GM21360 (cell line): ENCODE results near the gene SYMPK.

Experiments
- ATAC-seq: cut with Tn5 transposase; IDR thresholded peaks from one replicate; pipeline ENCODE4 v1.9.1; 2021; ENCODE audit warnings: mild to moderate bottlenecking, moderate library complexity; ENCODE audit not compliant: unreplicated experiment

SYMPK gene

DNA sequence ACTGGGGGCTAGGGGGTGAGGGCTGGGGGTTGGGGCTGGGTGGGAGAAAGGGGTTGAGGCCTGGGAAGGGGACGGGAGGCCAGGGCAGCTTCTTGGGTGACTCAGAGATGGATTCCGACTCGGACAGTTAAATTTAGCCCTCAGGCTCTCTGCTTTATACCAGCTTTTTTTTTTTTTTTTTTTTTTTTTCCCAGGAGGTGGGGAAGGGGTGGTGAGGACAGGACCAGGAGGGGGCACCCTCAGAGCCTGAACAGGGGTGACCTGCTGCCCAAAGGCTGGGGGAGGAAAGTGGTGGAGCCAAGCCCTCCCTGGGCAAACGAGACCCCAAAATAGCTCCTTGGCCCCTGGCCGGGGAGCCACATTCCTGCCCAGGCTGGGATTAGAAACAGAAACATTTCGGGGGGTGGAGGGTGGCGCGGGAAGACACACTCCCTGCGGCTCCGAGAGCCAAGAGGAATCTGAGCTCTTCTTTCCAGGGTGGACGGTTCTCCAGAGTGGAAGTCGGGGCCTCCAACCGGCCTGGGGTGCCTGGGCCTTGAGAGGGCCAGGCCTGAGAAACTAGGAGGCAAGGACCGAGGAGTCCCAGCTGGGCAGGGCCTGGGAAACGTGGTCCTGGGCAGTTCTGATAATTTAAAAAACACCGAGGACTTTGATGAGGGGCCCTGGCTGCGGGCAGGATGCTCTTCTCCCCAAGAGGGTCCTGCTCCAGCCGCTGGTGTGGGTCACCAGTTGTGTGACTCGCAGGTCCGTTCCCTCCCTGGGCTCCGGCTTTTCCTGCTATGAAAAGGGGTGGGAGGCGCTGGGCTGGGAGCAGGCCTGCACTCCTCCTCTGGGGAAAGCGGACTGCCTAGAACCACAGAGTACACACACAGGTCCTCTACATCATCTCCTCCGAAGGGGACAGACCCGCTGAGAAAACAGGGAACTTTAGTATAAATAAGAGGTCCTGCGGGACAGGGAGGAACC, 79.8 kb downstream of the SYMPK start:
- ATAC-seq, result no peak

DNA sequence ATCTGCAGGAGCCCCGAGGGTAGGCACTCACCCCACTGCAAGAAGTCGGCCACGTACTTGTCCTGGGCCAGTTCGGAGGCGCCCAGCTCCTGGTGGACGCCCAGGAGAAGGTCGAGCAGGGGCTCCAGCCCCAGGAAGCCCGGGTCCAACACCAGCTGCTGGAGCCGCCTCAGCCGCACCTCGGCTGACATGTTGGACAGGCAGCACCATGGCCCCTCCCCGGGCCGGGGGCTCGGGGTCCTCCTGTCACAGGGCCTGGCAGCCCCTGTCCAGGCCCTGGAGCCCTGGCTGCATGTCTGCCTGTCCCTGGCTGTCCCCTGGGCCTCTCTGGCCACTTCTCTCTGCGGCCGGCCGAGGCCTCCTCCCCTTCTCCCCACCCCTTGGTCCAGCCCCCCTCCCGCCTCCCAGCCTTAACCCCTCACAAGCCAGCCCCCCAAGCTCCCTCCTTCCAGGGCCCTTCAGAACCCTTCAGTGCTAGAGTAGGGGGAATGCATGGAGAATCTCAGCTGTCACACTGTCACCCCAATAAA, 80.7 kb downstream of the SYMPK start, which contains the start of gene DMPK:
TSS of gene DMPK (minus strand) at position 329 of the 530 bp plus-strand sequence. CDS start at position 191, 138 bp downstream.
- no peak for ATAC-seq

DNA sequence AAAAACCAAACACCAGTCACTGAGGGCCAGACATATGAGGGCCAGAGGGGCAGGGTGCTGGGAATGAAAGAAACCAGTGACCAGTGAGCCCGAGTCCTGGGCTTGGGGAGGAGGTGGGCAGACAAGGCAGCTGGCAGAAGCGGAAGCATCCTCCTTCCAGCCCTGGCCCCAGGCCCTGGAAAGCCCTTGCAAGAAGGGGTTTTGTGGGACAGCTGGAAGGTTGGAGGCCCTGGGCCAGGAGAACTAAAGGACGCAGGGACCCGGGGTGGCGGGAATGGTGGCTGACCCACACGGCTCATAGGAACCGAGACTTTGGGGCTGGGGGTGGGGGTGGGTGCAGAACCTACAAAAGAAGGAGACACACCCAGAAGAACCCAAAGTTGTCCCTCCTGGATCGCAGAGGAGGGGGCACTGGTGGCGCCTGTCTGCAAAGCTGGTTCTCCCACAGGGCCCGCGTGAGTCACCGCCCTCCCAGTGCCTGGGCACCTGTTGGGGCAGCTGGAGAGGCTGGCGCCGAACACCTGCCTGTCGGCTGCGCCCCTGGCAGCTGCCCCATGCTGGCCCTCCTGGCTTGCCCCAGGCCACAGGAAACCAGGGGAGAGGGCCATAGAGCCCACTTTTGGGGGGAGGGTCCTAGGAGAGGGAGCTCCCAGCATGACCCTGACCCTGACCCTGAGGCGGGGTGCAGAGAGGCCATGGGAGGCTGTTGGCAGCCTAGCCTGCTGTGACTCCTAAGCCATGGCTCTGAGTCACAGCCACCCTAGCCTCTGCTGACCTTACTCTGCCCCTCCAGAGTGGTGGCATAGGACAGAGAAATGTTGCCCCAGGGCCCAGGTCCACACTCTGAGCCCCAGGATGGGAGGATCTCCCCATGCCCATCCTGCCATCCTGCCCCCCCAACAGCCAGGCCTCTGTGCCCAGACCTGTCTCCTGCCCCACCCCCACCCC, 81.5 kb downstream of the SYMPK start:
- no peak for ATAC-seq

DNA sequence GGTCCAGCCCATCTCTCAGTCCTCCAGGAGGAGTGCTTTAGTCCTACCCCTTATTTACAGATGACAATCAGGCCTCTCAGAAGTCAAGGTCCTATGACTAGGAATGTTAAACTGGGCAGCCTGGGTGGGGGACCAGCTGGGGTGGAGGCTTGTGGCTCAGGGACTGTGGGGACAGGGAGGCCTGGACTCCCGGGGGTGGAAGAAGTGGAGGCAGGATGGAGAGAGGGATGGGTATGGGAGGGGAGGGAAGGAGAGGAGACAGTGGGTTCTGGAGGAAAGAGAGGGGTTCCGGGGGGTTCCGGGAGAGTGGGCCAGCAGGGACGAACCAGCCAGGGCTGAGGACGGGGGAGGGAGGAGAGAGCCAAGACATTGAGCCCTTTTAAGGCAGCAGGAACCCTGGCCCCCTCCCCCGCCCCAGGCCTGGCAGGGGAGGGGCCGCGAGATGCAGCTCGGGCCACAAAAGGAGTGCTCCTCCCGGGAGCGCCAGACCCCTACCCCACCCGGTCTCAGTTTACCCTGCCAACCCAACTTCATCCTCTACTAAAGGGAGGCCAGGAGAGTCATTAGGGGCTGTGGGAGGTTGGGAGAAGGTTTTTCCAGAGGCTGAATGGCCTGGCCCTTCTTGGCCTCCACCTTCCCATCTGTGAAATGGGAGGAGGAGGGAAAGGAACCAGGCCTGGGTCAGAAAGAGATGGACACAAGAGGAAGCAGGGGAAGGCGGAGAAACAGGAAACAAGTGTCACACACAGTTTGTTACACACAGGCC, 82.3 kb downstream of the SYMPK start:
- no peak for ATAC-seq

DNA sequence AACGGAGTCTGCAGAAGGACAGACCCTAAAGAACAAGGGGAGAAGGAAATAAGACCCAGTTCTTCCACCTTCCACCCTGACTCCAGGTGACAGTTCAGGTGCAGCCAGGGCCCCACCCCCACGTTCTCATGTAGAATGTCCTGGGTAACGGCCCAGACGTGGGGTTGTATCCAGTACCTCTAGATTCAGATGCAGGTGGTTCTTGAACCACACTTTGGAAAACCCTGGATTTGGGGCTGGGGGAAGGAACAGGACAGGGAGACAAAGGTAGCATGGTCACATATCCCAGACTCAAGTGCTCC, 82.8 kb downstream of the SYMPK start:
- no peak for ATAC-seq

DNA sequence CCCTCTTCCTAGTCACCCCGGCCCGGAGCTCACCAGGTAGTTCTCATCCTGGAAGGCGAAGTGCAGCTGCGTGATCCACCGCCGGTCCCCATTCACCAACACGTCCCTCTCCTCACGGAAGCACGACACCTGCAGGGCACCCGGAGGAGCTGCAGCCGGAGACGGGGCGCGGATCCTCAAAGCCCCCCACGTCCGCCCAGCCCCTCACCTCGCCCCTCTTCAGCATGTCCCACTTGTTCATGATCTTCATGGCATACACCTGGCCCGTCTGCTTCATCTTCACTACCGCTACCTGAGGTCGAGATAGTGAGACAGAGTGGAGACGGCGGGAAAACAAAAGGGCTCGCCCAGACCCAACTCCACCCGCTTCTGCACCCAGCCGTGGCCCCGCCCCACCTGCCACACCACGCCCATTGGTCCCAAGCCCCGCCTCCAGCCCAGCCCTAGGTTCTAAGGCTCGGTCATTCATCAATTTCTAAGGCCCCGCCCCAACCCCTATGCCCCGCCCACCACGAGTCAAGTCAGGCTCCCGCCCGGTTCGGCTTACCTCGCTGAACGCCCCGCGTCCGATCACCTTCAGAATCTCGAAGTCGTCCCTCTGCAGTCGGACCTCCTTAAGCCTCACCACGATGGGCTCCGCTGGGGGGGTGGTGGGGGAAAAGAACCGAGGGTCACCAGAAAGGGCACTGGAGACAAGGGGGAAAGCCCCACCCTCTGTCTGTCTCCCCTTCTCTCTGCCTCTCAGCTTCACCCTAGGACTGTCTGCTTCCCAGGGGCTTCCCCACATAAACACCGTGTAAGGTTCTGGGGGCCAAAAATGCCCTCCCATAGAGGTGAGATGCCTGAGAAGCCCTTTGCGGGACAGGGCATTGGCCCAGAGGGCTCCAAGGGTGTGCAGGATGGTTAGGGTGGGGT, 83.5 kb downstream of the SYMPK start:
- peak; percentile 67 for ATAC-seq

DNA sequence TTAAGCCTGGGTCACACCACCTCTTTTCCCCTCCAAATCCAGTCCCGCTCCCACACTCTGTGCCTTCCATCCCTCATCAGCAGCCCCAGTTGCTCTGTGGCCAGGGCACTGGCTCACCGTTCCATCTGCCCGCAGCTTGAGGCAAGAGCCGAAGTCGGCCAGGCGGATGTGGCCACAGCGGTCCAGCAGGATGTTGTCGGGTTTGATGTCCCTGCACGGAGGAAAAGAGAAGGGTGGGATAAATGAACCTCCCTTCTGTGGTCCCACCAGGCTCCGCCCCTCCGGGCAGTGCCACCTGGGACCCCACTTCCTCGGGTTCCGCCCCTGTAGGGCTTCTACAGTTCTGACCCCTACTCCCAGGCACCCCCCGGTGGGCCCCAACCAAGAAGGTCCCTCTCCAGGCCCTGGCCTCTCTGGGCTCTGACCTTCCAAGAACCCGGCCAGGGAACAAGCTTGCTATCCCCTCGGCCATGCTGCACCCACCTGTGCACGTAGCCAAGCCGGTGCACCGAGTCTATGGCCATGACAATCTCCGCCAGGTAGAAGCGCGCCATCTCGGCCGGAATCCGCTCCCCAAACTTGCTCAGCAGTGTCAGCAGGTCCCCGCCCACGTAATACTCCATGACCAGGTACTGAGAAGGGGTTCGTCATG, 84.8 kb downstream of the SYMPK start:
- ATAC-seq, result no peak

DNA sequence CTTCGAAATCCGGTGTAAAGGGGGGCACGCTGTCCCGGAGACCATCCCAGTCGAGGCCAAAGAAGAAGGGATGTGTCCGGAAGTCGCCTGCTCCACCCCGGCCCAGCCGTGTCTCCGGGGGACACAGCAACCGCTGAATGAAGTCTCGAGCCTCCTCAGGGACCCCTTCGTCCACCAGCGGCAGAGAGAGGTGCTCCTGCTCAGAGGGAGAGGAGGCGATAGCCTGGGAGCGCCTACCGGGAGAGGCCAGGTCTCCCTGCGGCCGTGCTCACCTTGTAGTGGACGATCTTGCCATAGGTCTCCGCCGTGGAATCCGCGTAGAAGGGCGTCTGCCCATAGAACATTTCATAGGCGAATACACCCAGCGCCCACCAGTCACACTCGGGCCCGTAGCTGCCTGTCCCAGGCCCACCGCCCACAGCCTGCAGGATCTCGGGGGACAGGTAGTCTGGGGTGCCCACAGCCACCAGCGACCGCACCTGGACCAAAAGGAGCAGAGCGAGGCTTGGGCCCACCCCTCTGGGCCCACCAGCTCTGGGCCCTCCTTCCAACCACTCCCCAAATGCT, 85.5 kb downstream of the SYMPK start:
- no peak for ATAC-seq

DNA sequence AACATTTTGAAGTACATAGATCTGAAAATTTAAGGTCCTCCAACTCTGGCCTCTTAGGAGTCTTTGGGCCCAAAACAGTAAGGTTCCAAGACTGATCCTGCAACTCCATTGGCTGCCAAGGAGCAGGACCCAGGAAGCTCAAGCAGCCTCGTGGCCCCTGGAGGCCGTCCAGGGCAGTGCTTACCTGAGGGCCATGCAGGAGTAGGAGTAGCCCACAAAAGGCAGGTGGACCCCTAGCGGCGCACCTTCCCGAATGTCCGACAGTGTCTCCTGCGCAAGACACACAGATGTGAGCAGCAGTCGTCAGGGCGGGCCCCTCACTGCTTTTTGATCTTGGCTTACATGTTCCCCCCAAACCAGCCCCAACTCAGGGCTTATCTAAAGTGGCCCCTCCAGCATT, 88.2 kb downstream of the SYMPK start:
- no peak for ATAC-seq

DNA sequence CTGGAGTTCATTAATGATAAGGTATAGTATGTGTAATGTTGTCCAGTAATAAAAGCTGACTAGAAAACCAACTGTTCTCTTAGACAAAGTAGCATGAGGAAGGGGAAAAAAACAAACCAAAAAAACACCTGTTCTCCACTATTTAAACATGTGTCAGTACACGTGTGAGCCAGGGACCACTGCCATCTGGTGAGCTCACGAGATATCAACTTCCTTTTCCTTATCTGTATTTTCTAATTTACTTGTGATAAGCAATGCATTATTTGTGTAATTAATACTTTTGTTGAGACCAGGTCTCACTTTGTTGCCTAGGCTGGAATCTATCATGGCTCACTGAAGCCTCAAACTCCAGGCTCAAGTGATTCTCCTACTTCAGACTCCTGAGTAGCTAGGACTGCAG, 89.6 kb downstream of the SYMPK start:
- ATAC-seq, result no peak

DNA sequence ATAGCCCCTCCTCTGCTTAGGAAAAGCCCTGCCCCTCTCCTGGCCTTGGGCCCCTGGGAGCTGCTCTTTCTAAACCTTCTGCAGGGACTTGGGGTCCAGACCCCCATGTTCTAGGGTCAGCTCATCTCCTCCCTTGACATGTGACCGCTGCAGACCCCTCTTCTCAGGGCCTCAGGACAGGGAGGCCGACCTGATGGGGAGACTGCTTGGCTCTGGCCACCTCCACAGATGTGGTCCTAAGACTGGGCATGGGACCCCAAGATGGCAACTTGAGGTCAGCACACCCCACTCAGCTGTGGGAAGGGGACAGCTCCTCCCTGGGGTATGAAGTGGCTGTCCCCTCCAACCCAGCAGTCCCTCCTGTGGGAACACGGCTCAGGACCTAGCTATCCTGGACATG, 90.0 kb downstream of the SYMPK start:
- ATAC-seq, result no peak

DNA sequence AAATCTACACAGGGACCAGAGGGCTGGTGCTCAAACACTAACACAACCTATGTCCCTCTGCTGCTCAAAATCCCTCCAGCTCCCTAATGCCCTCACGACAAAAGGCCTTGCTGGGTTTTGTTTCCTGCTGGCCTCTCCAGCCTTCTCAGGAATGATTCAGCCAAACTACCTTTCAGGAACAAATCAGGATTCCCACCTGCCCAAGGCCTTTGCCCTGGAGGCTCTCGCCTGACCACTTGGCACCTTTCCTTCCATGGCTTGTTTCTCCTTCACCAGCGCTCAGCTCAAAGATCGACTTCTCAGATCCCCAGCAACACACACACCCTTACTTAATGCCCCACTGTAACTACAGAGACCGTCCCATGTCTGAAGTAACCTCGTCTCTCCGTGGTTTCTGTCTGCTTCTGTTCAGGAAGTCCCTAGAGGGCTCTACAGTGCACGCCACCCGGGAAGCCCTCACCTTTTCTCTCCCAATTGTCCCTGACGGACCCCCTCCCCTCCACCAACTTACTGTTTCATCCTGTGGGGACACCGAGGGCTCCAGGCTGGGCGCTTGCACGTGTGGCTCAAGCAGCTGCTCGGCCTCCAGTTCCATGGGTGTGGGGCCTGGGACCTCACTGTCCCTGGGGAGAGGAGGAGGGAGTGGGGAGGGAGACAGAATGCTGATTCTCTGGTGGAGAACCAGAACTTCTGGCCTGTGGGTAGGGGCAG, 90.7 kb downstream of the SYMPK start:
- ATAC-seq, result no peak

DNA sequence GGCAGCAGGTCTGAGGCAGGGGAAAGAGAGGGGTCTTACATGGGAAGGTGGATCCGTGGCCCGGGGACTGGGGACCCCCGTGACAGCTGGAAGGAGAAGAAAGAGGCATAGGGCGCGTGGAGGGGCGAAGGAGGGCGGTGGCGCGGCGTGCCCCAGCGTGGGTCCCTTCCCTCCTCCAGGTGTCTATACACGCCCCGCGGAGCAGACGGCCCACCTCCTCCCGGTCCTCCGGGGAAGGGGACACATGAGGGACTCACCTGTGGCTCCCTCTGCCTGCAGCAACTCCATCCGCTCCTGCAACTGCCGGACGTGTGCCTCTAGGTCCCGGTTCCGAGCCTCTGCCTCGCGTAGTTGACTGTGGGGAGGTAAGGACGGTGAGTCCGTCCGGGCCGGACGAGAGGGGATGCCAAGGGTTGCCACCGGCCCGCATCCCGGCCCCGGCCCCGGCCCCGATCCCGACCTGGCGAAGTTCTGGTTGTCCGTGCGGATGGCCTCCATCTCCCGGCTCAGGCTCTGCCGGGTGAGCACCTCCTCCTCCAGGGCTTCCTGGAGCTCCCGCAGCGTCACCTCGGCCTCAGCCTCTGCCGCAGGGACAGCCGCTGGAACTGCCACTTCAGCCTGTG, 91.5 kb downstream of the SYMPK start:
- no peak for ATAC-seq

DNA sequence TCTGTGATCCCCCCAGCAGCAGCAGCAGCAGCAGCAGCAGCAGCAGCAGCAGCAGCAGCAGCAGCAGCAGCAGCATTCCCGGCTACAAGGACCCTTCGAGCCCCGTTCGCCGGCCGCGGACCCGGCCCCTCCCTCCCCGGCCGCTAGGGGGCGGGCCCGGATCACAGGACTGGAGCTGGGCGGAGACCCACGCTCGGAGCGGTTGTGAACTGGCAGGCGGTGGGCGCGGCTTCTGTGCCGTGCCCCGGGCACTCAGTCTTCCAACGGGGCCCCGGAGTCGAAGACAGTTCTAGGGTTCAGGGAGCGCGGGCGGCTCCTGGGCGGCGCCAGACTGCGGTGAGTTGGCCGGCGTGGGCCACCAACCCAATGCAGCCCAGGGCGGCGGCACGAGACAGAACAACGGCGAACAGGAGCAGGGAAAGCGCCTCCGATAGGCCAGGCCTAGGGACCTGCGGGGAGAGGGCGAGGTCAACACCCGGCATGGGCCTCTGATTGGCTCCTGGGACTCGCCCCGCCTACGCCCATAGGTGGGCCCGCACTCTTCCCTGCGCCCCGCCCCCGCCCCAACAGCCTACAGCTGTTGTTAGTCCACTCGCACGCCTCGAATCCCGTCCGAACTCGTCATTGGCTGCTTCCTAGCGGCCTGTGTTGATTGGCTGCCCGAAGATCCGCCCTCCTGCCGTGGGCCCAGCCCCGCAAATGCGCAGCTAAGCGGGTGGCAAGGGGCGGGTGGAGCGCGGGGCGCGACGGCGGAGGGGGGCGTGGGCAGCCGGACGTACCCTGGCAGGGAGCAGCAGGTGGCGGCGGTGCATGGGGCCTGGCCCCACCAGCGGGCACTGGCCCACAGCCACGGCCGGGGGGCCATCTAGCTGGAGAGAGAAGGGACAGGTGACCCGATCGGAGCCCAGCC, 92.5 kb downstream of the SYMPK start:
- ATAC-seq, result peak; percentile 50

DNA sequence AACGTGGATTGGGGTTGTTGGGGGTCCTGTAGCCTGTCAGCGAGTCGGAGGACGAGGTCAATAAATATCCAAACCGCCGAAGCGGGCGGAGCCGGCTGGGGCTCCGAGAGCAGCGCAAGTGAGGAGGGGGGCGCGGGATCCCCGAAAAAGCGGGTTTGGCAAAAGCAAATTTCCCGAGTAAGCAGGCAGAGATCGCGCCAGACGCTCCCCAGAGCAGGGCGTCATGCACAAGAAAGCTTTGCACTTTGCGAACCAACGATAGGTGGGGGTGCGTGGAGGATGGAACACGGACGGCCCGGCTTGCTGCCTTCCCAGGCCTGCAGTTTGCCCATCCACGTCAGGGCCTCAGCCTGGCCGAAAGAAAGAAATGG, 93.1 kb downstream of the SYMPK start:
- no peak for ATAC-seq

DNA sequence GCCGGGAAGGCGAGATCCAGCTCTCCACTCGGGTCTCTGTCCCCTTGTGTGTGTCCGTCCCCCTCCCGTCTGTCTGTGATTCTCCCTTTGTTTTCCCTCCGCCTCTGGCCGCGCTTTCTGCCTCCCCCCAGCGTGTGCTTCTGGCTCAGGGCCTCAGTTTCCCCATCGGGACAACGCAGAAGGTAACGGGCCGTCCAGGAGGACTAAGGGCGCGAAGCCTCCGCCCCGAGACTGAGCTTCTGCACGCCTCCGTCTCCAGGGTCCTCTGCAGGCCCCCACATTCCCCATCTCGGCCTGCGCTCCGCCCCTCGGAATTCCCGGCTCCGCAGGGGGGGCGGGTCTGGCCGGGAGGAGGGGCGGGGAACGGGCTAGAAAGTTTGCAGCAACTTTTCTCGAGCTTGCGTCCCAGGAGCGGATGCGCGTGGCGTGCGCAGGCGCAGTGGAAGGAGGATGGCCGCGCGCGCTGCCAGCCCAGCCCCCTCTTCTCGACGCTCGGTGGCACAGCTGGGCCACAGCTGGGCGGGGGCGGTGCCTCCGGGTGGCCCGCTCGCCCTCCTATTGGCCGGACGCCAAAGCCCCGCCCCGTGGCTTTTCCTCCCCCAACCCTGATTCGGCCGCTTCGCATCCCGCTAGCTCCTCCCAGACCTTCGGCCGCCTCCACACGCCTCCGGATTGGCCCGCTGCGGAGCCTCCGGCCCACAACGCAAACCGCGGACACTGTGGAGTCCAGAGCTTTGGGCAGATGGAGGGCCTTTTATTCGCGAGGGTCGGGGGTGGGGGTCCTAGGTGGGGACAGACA, 93.8 kb downstream of the SYMPK start, which contains the start of gene SIX5:
TSS of gene SIX5 (minus strand) at position 269 of the 799 bp plus-strand sequence. CDS start 408 bp downstream, outside the sequence.
- peak; percentile 60 for ATAC-seq
